ENCODE measurements around the gene R3HDM4. TPM values are rescaled to one million over a fixed set of nuclear protein-coding genes. Genes with fewer than 3 reads are reported as not detected.

The R3HDM4 gene
- total RNA-seq, 1 donor from 2014 or later = 57.9 TPM

GRCh38 chr19:900043-900301 lies 13.0 kb downstream of the R3HDM4 start:
- Histone ChIP-seq H3K4me1 (ENCODE audit: insufficient read depth, low read length) (peaks cover 5% of the 10 kb centered on the region), H3K27me3 (ENCODE audit: insufficient read depth, low read length) (no peaks in the 10 kb centered on the region), H3K79me2 (ENCODE audit: insufficient read depth, low read length) (peaks cover 18% of the 10 kb centered on the region), H3K4me2 (ENCODE audit: low read length) (no peak overlapping the region), H3K9me3 (ENCODE audit: insufficient read depth, low read depth, low read length) (no peaks in the 10 kb centered on the region), H3K36me3 (ENCODE audit: insufficient read depth, low read length) (peaks cover 3% of the 10 kb centered on the region), H3K4me3 (ENCODE audit: insufficient read depth, low read depth, low read length) (no peak overlapping the region), H2AFZ (ENCODE audit: low read depth, low read length) (no peak overlapping the region), H3K9ac (ENCODE audit: low read length) (no peak overlapping the region), H3K27ac (ENCODE audit: low read depth, low read length) (no peak overlapping the region), H4K20me1 (ENCODE audit: insufficient read depth, low read length) (peaks cover 56% of the 10 kb centered on the region)
- Mint-ChIP-seq H3K4me3 (ENCODE audit: unreplicated experiment) (no peak overlapping the region), H3K4me1 (ENCODE audit: low read depth, unreplicated experiment) (no peaks in the 10 kb centered on the region), H3K27ac (ENCODE audit: unreplicated experiment) (no peak overlapping the region), H3K27me3 (ENCODE audit: low read depth, unreplicated experiment) (no peaks in the 10 kb centered on the region), H3K9me3 (ENCODE audit: unreplicated experiment) (no peaks in the 10 kb centered on the region), H3K36me3 (ENCODE audit: low read depth, unreplicated experiment) (peaks cover 6% of the 10 kb centered on the region)
- TF ChIP-seq, protein P1, sequence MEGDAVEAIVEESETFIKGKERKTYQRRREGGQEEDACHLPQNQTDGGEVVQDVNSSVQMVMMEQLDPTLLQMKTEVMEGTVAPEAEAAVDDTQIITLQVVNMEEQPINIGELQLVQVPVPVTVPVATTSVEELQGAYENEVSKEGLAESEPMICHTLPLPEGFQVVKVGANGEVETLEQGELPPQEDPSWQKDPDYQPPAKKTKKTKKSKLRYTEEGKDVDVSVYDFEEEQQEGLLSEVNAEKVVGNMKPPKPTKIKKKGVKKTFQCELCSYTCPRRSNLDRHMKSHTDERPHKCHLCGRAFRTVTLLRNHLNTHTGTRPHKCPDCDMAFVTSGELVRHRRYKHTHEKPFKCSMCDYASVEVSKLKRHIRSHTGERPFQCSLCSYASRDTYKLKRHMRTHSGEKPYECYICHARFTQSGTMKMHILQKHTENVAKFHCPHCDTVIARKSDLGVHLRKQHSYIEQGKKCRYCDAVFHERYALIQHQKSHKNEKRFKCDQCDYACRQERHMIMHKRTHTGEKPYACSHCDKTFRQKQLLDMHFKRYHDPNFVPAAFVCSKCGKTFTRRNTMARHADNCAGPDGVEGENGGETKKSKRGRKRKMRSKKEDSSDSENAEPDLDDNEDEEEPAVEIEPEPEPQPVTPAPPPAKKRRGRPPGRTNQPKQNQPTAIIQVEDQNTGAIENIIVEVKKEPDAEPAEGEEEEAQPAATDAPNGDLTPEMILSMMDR (IDR thresholded peaks at IDR 0.05; ENCODE audit: insufficient read depth, low read depth, low read length) = no peak
- TF ChIP-seq EZH2 (IDR thresholded peaks at IDR 0.05; ENCODE audit: insufficient read depth, low read length) = no peak
- FAIRE-seq = no peak
- no peak for DNase-seq (ENCODE audit: low read depth)

GRCh38 chr19:899336-900042 lies 13.5 kb downstream of the R3HDM4 start:
- no peak overlapping the region for H3K27ac ChIP-seq (ENCODE audit: low read depth, low read length)
- no peak overlapping the region for H3K4me3 Mint-ChIP-seq (ENCODE audit: unreplicated experiment)
- H3K79me2 ChIP-seq (ENCODE audit: insufficient read depth, low read length) = peaks cover 14% of the 10 kb centered on the region
- no peaks in the 10 kb centered on the region for H3K9me3 ChIP-seq (ENCODE audit: insufficient read depth, low read depth, low read length)
- no peaks in the 10 kb centered on the region for H3K9me3 Mint-ChIP-seq (ENCODE audit: unreplicated experiment)
- peaks cover 51% of the 10 kb centered on the region for H4K20me1 ChIP-seq (ENCODE audit: insufficient read depth, low read length)
- H3K4me3 ChIP-seq (ENCODE audit: insufficient read depth, low read depth, low read length) = no peak overlapping the region
- H3K4me1 Mint-ChIP-seq (ENCODE audit: low read depth, unreplicated experiment) = no peaks in the 10 kb centered on the region
- H3K36me3 ChIP-seq (ENCODE audit: insufficient read depth, low read length) = peaks cover 3% of the 10 kb centered on the region
- no peaks in the 10 kb centered on the region for H3K27me3 Mint-ChIP-seq (ENCODE audit: low read depth, unreplicated experiment)
- H3K4me1 ChIP-seq (ENCODE audit: insufficient read depth, low read length) = peaks cover 5% of the 10 kb centered on the region
- FAIRE-seq (no peak), DNase-seq (ENCODE audit: low read depth) (no peak)
- no peak for TF ChIP-seq EZH2 (IDR thresholded peaks at IDR 0.05; ENCODE audit: insufficient read depth, low read length)
- TF ChIP-seq, protein P1 (IDR thresholded peaks at IDR 0.05; ENCODE audit: insufficient read depth, low read depth, low read length) = no peak
- no peaks in the 10 kb centered on the region for H3K27me3 ChIP-seq (ENCODE audit: insufficient read depth, low read length)
- no peak overlapping the region for H3K4me2 ChIP-seq (ENCODE audit: low read length)
- H3K27ac Mint-ChIP-seq (ENCODE audit: unreplicated experiment) = no peak overlapping the region
- no peak overlapping the region for H3K9ac ChIP-seq (ENCODE audit: low read length)
- no peak overlapping the region for H2AFZ ChIP-seq (ENCODE audit: low read depth, low read length)
- H3K36me3 Mint-ChIP-seq (ENCODE audit: low read depth, unreplicated experiment) = peaks cover 6% of the 10 kb centered on the region

DNA sequence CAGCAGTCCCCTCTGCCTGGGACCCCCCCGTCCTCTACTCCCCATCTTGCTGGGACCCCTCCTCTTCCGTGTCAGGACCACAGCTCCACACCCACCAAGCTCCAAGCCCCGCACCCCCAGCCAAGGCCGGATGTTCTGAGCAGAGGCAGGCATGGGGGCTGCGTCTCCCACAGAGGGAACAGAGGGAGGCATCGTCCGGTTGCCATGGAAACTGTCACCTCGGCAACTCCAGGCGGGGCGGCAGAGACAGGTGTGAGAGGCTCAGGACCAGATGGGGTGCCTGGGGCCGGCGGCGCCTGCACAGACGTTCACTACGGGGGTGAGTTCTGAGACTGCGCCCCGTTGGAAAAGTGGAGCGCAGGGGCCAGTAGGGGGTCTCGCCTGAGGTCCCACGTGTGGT lies 14.4 kb downstream of the R3HDM4 start:
- Histone ChIP-seq H3K4me3 (ENCODE audit: insufficient read depth, low read depth, low read length) (no peak overlapping the region), H3K9me3 (ENCODE audit: insufficient read depth, low read depth, low read length) (no peaks in the 10 kb centered on the region), H2AFZ (ENCODE audit: low read depth, low read length) (no peak overlapping the region), H3K4me2 (ENCODE audit: low read length) (no peak overlapping the region), H3K79me2 (ENCODE audit: insufficient read depth, low read length) (peaks cover 8% of the 10 kb centered on the region), H3K4me1 (ENCODE audit: insufficient read depth, low read length) (peaks cover 5% of the 10 kb centered on the region), H3K27me3 (ENCODE audit: insufficient read depth, low read length) (no peaks in the 10 kb centered on the region), H3K27ac (ENCODE audit: low read depth, low read length) (no peak overlapping the region), H4K20me1 (ENCODE audit: insufficient read depth, low read length) (peaks cover 44% of the 10 kb centered on the region), H3K36me3 (ENCODE audit: insufficient read depth, low read length) (peaks cover 3% of the 10 kb centered on the region), H3K9ac (ENCODE audit: low read length) (no peak overlapping the region)
- H3K27ac Mint-ChIP-seq (ENCODE audit: unreplicated experiment) = no peak overlapping the region
- FAIRE-seq (no peak), DNase-seq (ENCODE audit: low read depth) (no peak)
- H3K9me3 Mint-ChIP-seq (ENCODE audit: unreplicated experiment) = no peaks in the 10 kb centered on the region
- H3K4me1 Mint-ChIP-seq (ENCODE audit: low read depth, unreplicated experiment) = no peaks in the 10 kb centered on the region
- no peak overlapping the region for H3K4me3 Mint-ChIP-seq (ENCODE audit: unreplicated experiment)
- H3K36me3 Mint-ChIP-seq (ENCODE audit: low read depth, unreplicated experiment) = peaks cover 6% of the 10 kb centered on the region
- no peak for TF ChIP-seq EZH2 (IDR thresholded peaks at IDR 0.05; ENCODE audit: insufficient read depth, low read length)
- TF ChIP-seq, protein P1 (IDR thresholded peaks at IDR 0.05; ENCODE audit: insufficient read depth, low read depth, low read length) = no peak
- no peaks in the 10 kb centered on the region for H3K27me3 Mint-ChIP-seq (ENCODE audit: low read depth, unreplicated experiment)
